ENCODE measurements around the gene HBD.

DNA sequence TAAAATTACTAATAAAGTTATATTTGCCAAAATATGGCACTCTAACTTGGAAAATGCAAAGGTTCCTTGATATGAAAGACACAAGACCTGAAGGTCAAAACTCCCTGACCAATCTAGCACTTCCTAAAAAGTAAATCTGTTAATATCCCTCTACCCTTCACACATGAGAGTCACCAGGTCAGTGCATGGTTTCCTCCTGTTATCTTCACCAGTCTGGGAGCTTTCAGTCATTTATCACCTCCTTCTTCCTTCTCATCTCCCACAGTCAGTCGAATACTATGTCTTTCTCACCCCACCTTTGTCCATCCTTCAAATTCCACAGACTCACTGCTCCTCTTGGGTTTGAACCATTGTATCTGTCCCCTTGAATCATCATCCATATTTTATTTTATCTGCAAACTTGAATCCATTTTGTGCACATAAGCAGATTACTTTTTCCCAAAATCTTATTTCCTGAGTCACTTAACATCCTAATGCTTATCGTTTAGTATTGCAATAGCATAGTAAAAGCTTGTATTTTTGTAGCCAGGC lies 32.8 kb upstream of the HBD start:
- TF ChIP-seq, protein P1, sequence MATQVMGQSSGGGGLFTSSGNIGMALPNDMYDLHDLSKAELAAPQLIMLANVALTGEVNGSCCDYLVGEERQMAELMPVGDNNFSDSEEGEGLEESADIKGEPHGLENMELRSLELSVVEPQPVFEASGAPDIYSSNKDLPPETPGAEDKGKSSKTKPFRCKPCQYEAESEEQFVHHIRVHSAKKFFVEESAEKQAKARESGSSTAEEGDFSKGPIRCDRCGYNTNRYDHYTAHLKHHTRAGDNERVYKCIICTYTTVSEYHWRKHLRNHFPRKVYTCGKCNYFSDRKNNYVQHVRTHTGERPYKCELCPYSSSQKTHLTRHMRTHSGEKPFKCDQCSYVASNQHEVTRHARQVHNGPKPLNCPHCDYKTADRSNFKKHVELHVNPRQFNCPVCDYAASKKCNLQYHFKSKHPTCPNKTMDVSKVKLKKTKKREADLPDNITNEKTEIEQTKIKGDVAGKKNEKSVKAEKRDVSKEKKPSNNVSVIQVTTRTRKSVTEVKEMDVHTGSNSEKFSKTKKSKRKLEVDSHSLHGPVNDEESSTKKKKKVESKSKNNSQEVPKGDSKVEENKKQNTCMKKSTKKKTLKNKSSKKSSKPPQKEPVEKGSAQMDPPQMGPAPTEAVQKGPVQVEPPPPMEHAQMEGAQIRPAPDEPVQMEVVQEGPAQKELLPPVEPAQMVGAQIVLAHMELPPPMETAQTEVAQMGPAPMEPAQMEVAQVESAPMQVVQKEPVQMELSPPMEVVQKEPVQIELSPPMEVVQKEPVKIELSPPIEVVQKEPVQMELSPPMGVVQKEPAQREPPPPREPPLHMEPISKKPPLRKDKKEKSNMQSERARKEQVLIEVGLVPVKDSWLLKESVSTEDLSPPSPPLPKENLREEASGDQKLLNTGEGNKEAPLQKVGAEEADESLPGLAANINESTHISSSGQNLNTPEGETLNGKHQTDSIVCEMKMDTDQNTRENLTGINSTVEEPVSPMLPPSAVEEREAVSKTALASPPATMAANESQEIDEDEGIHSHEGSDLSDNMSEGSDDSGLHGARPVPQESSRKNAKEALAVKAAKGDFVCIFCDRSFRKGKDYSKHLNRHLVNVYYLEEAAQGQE (IDR thresholded peaks at IDR 0.05; ENCODE audit: low read depth): no peak
- TF ChIP-seq EP300 (IDR thresholded peaks at IDR 0.05; ENCODE audit: borderline replicate concordance) (no peak), TEAD4 (IDR thresholded peaks at IDR 0.05) (no peak), RAD21 (IDR thresholded peaks at IDR 0.05; ENCODE audit: low read depth) (no peak), TAF1 (IDR thresholded peaks at IDR 0.05; ENCODE audit: low read depth) (no peak), CREB1 (IDR thresholded peaks at IDR 0.05; ENCODE audit: low read depth) (no peak)
- TF ChIP-seq, protein P2, sequence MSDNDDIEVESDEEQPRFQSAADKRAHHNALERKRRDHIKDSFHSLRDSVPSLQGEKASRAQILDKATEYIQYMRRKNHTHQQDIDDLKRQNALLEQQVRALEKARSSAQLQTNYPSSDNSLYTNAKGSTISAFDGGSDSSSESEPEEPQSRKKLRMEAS (IDR thresholded peaks at IDR 0.05): no peak

All from Ishikawa (cell line).